GM23338 (cell line): Measurements from ENCODE around the gene CTU2. TPM values are rescaled to one million over a fixed set of nuclear protein-coding genes. Genes with fewer than 3 reads are reported as not detected.

Experiments used
- ATAC-seq: fragments of 200-7000 bp; cut with Tn5 transposase; 3 replicates; pipeline ENCODE4 v1.9.1; 2020
- DNase-seq: peaks from one replicate; pipeline ENCODE4 v3.0.0-alpha.2; 2015; ENCODE audit warnings: low spot score
- H2AFZ ChIP-seq: fragments of 200-600 bp; sonication (generic); 2 replicates; pipeline ENCODE4 v1.8.0; 2016; ENCODE audit warnings: antibody characterized with exemption, mild to moderate bottlenecking, moderate library complexity
- H3F3A ChIP-seq: fragments of 200-600 bp; sonication (generic); replicated peaks from 2 replicates; pipeline ENCODE4 v1.8.0; 2017; ENCODE audit warnings: antibody characterized with exemption, mixed run types, low read depth
- H3K27ac ChIP-seq: fragments of 200-600 bp; sonication (generic); 2 replicates; pipeline ENCODE4 v1.6.1; 2016; ENCODE audit warnings: low read depth
- H3K27me3 ChIP-seq: fragments of 200-600 bp; sonication (generic); 2 replicates; pipeline ENCODE4 v1.8.0; 2016; ENCODE audit warnings: mild to moderate bottlenecking, mixed run types, moderate library complexity; ENCODE audit not compliant: insufficient read depth
- H3K36me3 ChIP-seq: fragments of 200-600 bp; sonication (generic); 2 replicates; pipeline ENCODE4 v1.8.0; 2016; ENCODE audit warnings: mild to moderate bottlenecking; ENCODE audit not compliant: insufficient read depth
- H3K4me1 ChIP-seq: fragments of 200-600 bp; sonication (generic); 2 replicates; pipeline ENCODE4 v1.8.0; 2016; ENCODE audit warnings: mild to moderate bottlenecking, moderate library complexity; ENCODE audit not compliant: insufficient read depth
- H3K4me2 ChIP-seq: fragments of 200-600 bp; sonication (generic); 2 replicates; pipeline ENCODE4 v1.7.1; 2017; ENCODE audit warnings: mixed run types
- H3K4me3 ChIP-seq: fragments of 200-600 bp; sonication (generic); 2 replicates; pipeline ENCODE4 v1.6.1; 2016; ENCODE audit warnings: mixed run types
- H3K79me2 ChIP-seq: fragments of 200-600 bp; sonication (generic); replicated peaks from 2 replicates; pipeline ENCODE4 v1.8.0; 2017; ENCODE audit warnings: mild to moderate bottlenecking; ENCODE audit not compliant: insufficient read depth
- H3K9me2 ChIP-seq: fragments of 200-600 bp; sonication (generic); 2 replicates; pipeline ENCODE4 v1.8.0; 2017; ENCODE audit not compliant: insufficient read depth
- H4K20me1 ChIP-seq: fragments of 200-600 bp; sonication (generic); replicated peaks from 2 replicates; pipeline ENCODE4 v1.8.0; 2017; ENCODE audit warnings: mild to moderate bottlenecking; ENCODE audit not compliant: insufficient read depth
- H3K27ac Mint-ChIP-seq: 2 replicates; pipeline ENCODE4 v1.8.0; 2020; ENCODE audit warnings: inconsistent platforms, mild to moderate bottlenecking, moderate library complexity, mixed read lengths
- H3K27me3 Mint-ChIP-seq: 3 replicates; pipeline ENCODE4 v1.8.0; 2022; ENCODE audit warnings: low read depth, mild to moderate bottlenecking, moderate library complexity, mixed read lengths, inconsistent platforms; ENCODE audit not compliant: insufficient read depth, poor library complexity
- H3K36me3 Mint-ChIP-seq: 3 replicates; pipeline ENCODE4 v1.8.0; 2021; ENCODE audit warnings: low read depth, mild to moderate bottlenecking, inconsistent platforms, moderate library complexity, mixed read lengths
- H3K4me1 Mint-ChIP-seq: 3 replicates; pipeline ENCODE4 v1.8.0; 2020; ENCODE audit warnings: mild to moderate bottlenecking, inconsistent platforms, mixed read lengths
- H3K4me3 Mint-ChIP-seq: 3 replicates; pipeline ENCODE4 v1.8.0; 2021; ENCODE audit warnings: moderate library complexity, mild to moderate bottlenecking, inconsistent platforms, mixed read lengths
- H3K9me3 Mint-ChIP-seq: 3 replicates; pipeline ENCODE4 v1.8.0; 2020; ENCODE audit warnings: moderate library complexity, mild to moderate bottlenecking, inconsistent platforms, mixed read lengths
- CREB1 ChIP-seq: fragments of 250-450 bp; sonication (Bioruptor Pico); IDR thresholded peaks from 2 replicates; pipeline ENCODE4 v1.5.0; 2020; ENCODE audit warnings: low read depth, mild to moderate bottlenecking, moderate library complexity
- JUNB ChIP-seq: IDR thresholded peaks from one replicate; pipeline ENCODE4 v1.6.1; 2016; ENCODE audit warnings: antibody characterized with exemption; ENCODE audit not compliant: unreplicated experiment
- POLR2AphosphoS5 ChIP-seq: IDR thresholded peaks from 2 replicates; pipeline ENCODE4 v1.6.1; 2016; ENCODE audit warnings: antibody characterized with exemption, low read depth
- STAT1 ChIP-seq: IDR thresholded peaks from one replicate; pipeline ENCODE4 v1.6.1; 2016; ENCODE audit warnings: antibody characterized with exemption; ENCODE audit not compliant: unreplicated experiment
- ZNF114 ChIP-seq: fragments of 250-450 bp; sonication (Bioruptor Pico); IDR thresholded peaks from 2 replicates; pipeline ENCODE4 v1.5.0; 2020; ENCODE audit warnings: mild to moderate bottlenecking, moderate library complexity
- ZNF331 ChIP-seq: fragments of 250-450 bp; sonication (Bioruptor Pico); IDR thresholded peaks from 2 replicates; pipeline ENCODE4 v1.5.0; 2020; ENCODE audit warnings: low read depth, mild to moderate bottlenecking, moderate library complexity
- ZNF462 ChIP-seq: fragments of 250-450 bp; sonication (Bioruptor Pico); IDR thresholded peaks from 2 replicates; pipeline ENCODE4 v1.5.0; 2020; ENCODE audit warnings: mild to moderate bottlenecking, moderate library complexity
- polyA plus RNA-seq: library from polyadenylated mRNA; unstranded; fragments of >200 nt; fragmentation: Nextera tagmentation; extraction: Ambion mirVana; gene quantifications from 2 replicates; pipeline ENCODE4 v1.2.1, GENCODE V29; 2016
- total RNA-seq: library from RNA; depleted of rRNA; stranded (reverse); fragments of >200 nt; shearing (Covaris generic); gene quantifications from 2 replicates; pipeline ENCODE4 v1.2.3, GENCODE V29; 2014
- TF ChIP-seq, protein P1 (sequence below): IDR thresholded peaks from 2 replicates; pipeline ENCODE4 v1.6.1; 2016; ENCODE audit warnings: antibody characterized with exemption
- TF ChIP-seq, protein P2 (sequence below): IDR thresholded peaks from one replicate; pipeline ENCODE4 v1.6.1; 2018; ENCODE audit warnings: antibody characterized with exemption; ENCODE audit not compliant: unreplicated experiment
- TF ChIP-seq, protein P3 (sequence below), 2 experiments: fragments of 200-600 bp in 1 of 2; sonication (generic) in 1 of 2; conservative IDR thresholded peaks; 2 replicates each; pipeline versions ENCODE4 v1.5.1 to v1.6.1; 2016 to 2017; ENCODE audit warnings: antibody characterized with exemption in 2 of 2, low read depth in 2 of 2, mild to moderate bottlenecking in 2 of 2, moderate library complexity in 1 of 2

CTU2 gene
- total and polyA plus RNA-seq, 2 experiments from 2014 or later, result 22.3 to 25.7 TPM

DNA sequence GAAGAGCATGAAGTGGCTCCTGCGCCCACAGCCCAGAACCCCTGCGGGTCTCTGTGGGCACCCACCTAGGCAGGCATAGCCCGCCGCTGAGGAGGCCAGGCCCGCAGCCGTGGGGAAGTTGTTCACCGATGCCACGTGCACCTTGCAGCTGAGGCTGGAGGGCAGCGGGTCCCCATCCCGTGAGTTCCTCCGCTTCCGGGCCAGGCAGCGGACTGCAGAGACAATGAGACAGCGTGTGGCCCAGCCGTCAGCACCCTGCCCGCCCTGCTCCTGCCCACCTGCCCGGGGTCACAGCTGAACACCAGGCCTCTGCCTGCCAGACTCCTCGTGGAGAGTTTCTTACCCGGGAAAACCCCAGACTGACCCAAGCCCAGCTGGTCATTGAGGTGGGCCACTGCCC is 48.9 kb upstream of the CTU2 start (continued):
- TF ChIP-seq ZNF462 (CRISPR knock-in tag) (no peak), POLR2AphosphoS5 (no peak)
- TF ChIP-seq, protein P1, sequence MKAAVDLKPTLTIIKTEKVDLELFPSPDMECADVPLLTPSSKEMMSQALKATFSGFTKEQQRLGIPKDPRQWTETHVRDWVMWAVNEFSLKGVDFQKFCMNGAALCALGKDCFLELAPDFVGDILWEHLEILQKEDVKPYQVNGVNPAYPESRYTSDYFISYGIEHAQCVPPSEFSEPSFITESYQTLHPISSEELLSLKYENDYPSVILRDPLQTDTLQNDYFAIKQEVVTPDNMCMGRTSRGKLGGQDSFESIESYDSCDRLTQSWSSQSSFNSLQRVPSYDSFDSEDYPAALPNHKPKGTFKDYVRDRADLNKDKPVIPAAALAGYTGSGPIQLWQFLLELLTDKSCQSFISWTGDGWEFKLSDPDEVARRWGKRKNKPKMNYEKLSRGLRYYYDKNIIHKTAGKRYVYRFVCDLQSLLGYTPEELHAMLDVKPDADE, result no peak

DNA sequence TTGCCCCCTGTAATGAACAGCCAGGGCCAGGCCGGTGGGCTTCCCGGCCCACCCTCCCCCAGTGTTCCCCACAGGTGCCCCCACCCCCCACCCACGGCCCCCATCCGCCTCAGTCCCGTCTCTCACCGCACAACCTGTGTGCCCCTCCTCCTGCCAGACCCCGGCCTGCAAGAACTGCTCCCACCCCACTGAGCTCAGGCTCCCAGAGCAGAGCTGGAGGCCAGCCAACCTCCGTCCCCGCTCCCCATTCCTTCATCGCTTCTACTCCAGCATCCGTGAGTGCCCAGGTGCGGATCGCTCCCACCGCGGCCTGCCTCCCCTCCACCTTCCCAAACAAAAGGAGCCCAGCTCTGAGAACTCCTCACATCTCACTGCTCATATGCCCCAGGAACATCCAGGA is 47.6 kb upstream of the CTU2 start:
- Histone ChIP-seq H3K4me2 (no peak overlapping the region), H2AFZ (no peak overlapping the region), H3K4me1 (peaks cover 15% of the 10 kb centered on the region), H3K27ac (no peak overlapping the region), H3K9me2 (no peaks in the 10 kb centered on the region), H3K79me2 (peaks cover 47% of the 10 kb centered on the region), H3K27me3 (no peaks in the 10 kb centered on the region), H3F3A (0 out of 2 replicates have a peak, but pooled peaks cover 9% of the 10 kb centered on the region), H3K4me3 (no peak overlapping the region), H3K36me3 (peaks cover 7% of the 10 kb centered on the region), H4K20me1 (peaks cover 35% of the 10 kb centered on the region)
- no peak for ATAC-seq
- peaks cover 14% of the 10 kb centered on the region; the same call in 2 of the 3 replicates for H3K36me3 Mint-ChIP-seq
- H3K27me3 Mint-ChIP-seq, result peaks cover 11% of the 10 kb centered on the region
- peaks cover 9% of the 10 kb centered on the region; the same call in 2 of the 3 replicates for H3K4me1 Mint-ChIP-seq
- no peaks in the 10 kb centered on the region for H3K9me3 Mint-ChIP-seq
- H3K4me3 Mint-ChIP-seq, result no peak overlapping the region; the same call in 2 of the 3 replicates
- no peak for DNase-seq
- H3K27ac Mint-ChIP-seq, result peak overlapping the region; percentile 62; the same call in 1 of the 2 replicates
- TF ChIP-seq ZNF331, result no peak
- TF ChIP-seq CREB1 (CRISPR knock-in tag), result no peak
- no peak for TF ChIP-seq ZNF114 (CRISPR knock-in tag)
- TF ChIP-seq STAT1, result no peak
- TF ChIP-seq, protein P2, sequence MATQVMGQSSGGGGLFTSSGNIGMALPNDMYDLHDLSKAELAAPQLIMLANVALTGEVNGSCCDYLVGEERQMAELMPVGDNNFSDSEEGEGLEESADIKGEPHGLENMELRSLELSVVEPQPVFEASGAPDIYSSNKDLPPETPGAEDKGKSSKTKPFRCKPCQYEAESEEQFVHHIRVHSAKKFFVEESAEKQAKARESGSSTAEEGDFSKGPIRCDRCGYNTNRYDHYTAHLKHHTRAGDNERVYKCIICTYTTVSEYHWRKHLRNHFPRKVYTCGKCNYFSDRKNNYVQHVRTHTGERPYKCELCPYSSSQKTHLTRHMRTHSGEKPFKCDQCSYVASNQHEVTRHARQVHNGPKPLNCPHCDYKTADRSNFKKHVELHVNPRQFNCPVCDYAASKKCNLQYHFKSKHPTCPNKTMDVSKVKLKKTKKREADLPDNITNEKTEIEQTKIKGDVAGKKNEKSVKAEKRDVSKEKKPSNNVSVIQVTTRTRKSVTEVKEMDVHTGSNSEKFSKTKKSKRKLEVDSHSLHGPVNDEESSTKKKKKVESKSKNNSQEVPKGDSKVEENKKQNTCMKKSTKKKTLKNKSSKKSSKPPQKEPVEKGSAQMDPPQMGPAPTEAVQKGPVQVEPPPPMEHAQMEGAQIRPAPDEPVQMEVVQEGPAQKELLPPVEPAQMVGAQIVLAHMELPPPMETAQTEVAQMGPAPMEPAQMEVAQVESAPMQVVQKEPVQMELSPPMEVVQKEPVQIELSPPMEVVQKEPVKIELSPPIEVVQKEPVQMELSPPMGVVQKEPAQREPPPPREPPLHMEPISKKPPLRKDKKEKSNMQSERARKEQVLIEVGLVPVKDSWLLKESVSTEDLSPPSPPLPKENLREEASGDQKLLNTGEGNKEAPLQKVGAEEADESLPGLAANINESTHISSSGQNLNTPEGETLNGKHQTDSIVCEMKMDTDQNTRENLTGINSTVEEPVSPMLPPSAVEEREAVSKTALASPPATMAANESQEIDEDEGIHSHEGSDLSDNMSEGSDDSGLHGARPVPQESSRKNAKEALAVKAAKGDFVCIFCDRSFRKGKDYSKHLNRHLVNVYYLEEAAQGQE, result no peak
- TF ChIP-seq, protein P3, sequence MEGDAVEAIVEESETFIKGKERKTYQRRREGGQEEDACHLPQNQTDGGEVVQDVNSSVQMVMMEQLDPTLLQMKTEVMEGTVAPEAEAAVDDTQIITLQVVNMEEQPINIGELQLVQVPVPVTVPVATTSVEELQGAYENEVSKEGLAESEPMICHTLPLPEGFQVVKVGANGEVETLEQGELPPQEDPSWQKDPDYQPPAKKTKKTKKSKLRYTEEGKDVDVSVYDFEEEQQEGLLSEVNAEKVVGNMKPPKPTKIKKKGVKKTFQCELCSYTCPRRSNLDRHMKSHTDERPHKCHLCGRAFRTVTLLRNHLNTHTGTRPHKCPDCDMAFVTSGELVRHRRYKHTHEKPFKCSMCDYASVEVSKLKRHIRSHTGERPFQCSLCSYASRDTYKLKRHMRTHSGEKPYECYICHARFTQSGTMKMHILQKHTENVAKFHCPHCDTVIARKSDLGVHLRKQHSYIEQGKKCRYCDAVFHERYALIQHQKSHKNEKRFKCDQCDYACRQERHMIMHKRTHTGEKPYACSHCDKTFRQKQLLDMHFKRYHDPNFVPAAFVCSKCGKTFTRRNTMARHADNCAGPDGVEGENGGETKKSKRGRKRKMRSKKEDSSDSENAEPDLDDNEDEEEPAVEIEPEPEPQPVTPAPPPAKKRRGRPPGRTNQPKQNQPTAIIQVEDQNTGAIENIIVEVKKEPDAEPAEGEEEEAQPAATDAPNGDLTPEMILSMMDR (conservative IDR thresholded peaks at IDR 0.05; ENCODE audit: low read depth in 2 of 2), result no peak
- no peak for TF ChIP-seq JUNB
- TF ChIP-seq POLR2AphosphoS5, result no peak
